NCI-H1694 (cell line): ENCODE measurements around the gene YAP1.
"Not testable (repeated sequence)": the region's sequence is repeated elsewhere in the genome, so short reads cannot be mapped to it uniquely, and the experiment has no call there.

Source experiments
- DNase-seq: peaks from one replicate; lab custom pipeline; 2025; lab: John Stamatoyannopoulos, UW

The YAP1 gene

GRCh38 chr11:102200325-102200724 is 90.1 kb downstream of the YAP1 start:
- DNase-seq = not testable (repeated sequence)

- DNase-seq = no peak
Measured at GRCh38 chr11:102201776-102202175, 91.5 kb downstream of the YAP1 start.

- no peak for DNase-seq
Measured at GRCh38 chr11:102202972-102203371, 92.7 kb downstream of the YAP1 start.

- DNase-seq = no peak
Measured at GRCh38 chr11:102204174-102204573, 93.9 kb downstream of the YAP1 start.

- DNase-seq = no peak
Measured at GRCh38 chr11:102205805-102206204, 95.6 kb downstream of the YAP1 start.

- DNase-seq = no peak
Measured at GRCh38 chr11:102208835-102209234, 98.6 kb downstream of the YAP1 start.

GRCh38 chr11:102214623-102215022 is 104.4 kb downstream of the YAP1 start:
- DNase-seq = no peak

GRCh38 chr11:102216433-102217075 is 106.3 kb downstream of the YAP1 start:
- DNase-seq = no peak

GRCh38 chr11:102220728-102221467 is 110.7 kb downstream of the YAP1 start:
- no peak for DNase-seq

GRCh38 chr11:102223859-102224258 is 113.6 kb downstream of the YAP1 start:
- DNase-seq = no peak

GRCh38 chr11:102225689-102226568 is 115.7 kb downstream of the YAP1 start:
- DNase-seq = no peak

- no peak for DNase-seq
Measured at GRCh38 chr11:102226702-102227490, 116.6 kb downstream of the YAP1 start.

- DNase-seq = no peak
Measured at GRCh38 chr11:102229510-102230123, 119.4 kb downstream of the YAP1 start.

GRCh38 chr11:102230186-102230585 is 119.9 kb downstream of the YAP1 start:
- DNase-seq = no peak

GRCh38 chr11:102230911-102231310 is 120.7 kb downstream of the YAP1 start:
- no peak for DNase-seq

- DNase-seq = no peak
Measured at GRCh38 chr11:102234779-102235439, 124.7 kb downstream of the YAP1 start.

- no peak for DNase-seq
Measured at GRCh38 chr11:102237096-102237735, 127.0 kb downstream of the YAP1 start.

- DNase-seq = no peak
Measured at GRCh38 chr11:102238391-102238821, 128.2 kb downstream of the YAP1 start.

GRCh38 chr11:102239448-102239847 is 129.2 kb downstream of the YAP1 start:
- DNase-seq = no peak

GRCh38 chr11:102239911-102240310 is 129.7 kb downstream of the YAP1 start:
- DNase-seq = no peak
